NCI-H2227 (cell line): Measurements from ENCODE around the gene GNA12.

Experiments used
- DNase-seq: peaks from one replicate; lab custom pipeline; 2025; ENCODE audit not compliant: unreplicated experiment; lab: John Stamatoyannopoulos, UW

Gene GNA12, protein sequence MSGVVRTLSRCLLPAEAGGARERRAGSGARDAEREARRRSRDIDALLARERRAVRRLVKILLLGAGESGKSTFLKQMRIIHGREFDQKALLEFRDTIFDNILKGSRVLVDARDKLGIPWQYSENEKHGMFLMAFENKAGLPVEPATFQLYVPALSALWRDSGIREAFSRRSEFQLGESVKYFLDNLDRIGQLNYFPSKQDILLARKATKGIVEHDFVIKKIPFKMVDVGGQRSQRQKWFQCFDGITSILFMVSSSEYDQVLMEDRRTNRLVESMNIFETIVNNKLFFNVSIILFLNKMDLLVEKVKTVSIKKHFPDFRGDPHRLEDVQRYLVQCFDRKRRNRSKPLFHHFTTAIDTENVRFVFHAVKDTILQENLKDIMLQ

DNA sequence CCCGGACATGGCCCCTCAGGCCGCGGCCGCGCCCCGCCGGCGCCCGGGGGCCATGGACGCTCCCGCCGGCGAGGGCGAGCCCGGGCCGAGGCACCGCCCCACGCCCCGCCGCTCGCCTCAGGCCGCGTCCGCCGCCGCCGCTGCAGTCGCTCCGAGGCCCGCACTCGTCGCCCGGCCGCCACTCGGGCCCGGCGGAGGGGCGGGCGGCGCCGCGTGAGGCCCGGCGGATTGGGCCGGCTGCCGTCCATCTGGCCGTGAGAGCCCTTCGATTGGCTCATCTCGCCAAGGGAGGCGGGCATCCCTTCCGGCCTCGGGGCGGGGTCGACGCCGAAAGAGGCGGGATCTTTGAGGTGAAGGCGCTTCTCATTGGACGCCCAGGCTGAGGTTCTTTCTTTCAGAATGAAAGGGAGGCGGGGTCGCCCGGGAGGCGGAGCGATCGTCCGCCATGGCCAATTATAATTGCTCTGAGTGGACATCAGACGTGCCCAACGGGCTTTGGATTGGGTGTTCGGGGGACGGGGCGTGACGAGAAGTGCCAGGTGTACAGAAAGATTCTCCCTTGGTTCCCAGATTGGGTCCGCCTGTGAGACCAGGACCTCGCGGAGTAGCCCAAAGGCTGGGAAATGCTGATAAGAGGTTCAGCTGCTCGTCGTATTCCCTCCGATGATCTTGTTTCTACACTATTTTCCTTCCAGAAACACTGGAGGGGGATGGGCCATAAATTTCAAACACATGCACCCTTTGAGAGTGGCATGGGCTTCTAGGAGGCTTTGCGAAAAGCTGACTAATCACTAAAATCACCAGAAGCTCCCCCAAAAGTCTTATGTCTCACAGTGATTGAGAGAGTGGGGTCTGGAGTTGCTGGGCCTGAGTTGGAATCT is at the start of gene GNA12:
Gene GNA12 (minus strand): TSS at position 156 of the 881 bp plus-strand sequence. CDS start 147 bp downstream, at position 9.
- peak; percentile 99 for DNase-seq

DNA sequence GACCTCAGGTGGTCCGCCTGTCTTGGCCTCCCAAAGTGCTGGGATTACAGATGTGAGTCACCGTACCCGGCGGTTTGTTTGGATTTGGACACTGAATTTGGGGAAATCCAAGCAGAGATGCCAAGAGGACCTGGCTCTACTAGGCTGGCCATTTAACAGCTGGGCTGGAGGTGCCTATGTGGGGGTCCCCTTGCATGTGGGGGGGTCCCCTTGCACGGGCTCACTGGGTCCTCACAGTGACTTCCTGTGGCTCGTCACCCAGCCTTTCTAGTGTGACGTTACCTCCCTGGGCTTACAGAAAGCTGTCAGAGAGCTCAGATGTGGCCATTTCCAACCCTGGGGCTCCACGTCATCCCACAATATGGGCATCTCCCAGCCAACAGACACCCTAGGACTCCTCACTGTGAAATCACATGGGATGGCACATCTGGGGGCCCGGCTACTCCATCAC is 49.3 kb upstream of the GNA12 start:
- DNase-seq, result no peak

DNA sequence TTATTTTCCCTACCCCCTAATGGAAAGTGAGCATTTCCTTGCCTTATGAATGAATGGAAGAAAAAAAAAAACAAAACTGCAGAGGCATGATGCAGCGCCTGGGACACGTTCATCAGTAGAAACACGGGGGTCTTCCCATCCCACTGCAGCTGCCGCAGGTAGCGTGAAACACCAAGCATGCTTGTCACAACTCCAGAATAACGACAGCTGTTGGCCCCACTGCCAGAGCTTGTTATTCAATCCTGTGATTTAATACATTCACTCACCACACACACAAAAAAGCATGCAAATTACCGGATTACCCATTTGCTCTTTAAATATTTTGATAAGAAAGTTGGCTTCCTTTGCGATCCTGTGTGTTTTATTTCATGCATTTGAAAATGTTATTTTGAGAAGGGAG is 48.4 kb upstream of the GNA12 start:
- no peak for DNase-seq

DNA sequence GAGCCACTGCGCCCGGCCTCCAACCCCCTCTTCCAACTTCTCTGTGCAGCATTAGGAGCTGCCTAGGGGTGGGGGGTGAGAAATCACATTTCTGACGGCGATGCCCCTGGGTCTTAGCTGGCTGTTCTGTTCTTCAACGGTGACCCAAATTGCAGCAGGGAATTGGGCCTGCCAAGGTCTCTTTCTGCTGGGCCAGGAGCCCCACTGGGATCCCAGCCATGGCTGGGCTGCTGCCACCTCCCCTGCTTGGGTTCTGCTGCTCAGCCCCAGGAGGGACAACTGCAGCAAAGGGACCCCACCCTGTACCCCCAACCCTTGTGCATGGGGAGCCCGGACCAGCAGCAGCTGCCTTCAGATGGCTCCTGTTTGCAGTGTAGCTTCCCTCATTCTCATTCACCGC is 43.7 kb upstream of the GNA12 start:
- DNase-seq, result no peak

DNA sequence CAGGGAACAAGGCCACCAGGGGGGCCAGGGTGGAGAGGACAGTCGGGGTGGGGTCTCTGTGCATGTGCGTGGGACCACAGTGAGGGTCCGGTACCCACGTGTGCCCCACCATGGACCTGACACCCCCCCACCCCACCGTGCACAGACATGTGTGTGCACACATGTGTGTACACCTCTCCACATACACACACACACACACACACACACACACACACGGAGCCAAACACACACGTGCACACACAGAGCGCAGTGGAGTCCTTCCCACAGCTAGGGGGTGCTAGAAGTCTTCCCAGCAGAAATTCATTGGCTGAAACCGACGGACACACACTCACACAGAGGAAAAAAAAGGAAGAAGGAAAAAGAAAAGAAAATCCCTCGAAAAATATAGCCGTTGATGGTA is 42.8 kb upstream of the GNA12 start:
- DNase-seq, result peak; percentile 75

DNA sequence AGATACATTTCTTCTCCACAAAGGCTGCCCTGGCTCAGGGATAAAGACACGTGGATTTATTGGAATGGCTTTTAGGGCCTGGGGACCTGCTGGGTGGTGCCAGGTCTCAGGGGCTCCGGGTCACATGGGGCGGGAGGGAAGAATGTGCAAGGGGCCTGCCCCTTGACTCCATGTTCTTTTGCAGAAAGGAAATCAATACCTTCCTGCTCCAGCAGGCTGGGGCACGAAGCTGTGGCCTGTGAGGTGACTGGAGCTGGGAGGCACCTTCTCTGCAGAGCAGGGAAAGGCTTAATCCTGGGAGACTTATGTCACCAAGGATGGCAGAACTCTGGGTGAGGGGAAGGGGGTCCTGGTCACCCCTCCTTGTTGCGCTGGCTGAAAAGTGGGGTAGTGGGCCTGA is 42.3 kb upstream of the GNA12 start:
- no peak for DNase-seq

DNA sequence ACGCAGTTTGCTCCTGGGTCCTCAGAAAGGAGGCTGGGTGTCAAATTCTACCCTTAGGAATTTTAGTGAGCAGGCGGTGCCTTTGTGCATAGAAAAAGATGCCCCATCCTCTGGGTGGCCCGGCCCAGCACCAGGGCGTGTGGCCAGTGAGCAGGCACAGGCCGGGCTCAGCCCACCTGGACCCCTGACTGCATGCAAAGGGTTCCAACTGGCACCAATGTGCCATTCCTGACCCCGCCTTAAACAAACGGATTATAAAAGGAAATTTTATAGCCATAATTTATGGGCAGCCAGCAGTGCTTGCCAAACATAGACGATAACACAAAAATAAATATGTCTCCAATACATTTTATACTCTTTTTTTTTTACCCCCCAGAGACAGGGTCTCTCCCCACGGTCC is 40.1 kb upstream of the GNA12 start:
- no peak for DNase-seq

DNA sequence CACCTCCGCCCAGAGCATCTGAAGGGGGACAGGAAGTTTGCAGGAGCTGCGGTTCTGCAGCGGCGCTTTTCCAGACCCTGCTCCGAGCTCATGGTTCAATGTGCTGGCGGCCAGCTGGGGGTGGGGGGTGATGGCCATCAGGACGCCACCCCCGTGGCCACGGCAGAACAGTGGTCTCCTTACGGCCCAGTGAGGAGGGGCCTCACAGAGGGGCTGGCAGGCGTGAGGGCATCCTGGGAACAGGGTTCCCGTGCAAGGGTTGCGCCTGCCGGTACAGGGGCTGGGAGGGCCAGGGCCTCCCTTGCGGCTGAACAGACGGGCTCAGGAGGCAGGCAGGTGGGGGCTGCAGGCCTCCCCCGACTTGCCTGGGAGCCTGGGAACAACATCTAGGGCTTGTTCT is 39.0 kb upstream of the GNA12 start:
- no peak for DNase-seq

DNA sequence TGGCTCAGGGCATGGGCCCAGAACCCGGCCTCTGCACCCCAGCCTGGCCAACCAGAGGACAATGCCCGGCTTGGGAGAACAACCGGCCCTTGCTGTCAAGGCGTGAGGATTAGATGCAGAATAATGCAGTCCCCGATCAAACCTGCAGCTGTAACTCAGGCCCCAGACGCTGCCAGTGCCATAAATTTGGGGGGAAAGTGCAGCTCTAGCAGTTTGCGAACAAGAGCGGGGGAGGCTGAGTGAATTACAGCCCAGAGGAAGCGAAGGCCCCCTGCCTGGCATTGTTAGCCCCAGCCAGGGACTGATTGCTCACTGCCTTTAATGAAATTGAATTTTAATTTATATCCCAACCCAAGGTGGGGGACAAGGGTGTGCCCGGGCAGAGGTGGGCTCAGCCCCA is 38.0 kb upstream of the GNA12 start:
- DNase-seq, result no peak

DNA sequence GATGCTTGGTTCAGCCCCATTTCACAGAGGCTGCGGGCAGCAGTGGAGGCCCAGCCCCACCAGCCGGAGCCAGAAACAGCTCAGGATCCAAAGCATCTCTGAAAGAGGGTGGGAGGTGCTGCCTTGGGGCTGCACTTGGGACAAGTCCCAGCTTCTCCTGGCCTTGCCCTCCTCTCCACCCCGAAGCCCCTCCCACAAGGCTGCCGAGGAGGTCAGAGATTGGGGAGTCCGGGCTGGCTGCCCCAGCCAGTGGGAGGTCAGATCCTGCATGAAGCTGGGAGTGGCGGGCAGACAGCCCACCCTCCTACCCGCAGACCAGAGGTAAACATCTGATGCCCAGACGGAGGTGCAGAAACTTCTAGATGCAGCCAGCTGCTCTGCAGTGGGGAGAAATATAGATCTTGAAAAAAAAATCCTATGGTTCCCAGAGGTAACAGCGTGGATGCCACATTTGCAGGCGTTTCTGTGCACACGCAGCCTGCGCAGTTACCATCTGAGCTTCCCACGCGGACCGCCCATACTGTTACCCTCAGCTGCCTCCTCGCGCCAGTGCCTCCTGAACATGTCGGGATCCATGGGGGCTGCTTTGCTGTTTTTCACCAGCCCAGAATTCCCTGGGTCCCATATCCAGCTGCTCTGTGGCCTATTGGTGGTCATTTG is 36.9 kb upstream of the GNA12 start:
- no peak for DNase-seq

DNA sequence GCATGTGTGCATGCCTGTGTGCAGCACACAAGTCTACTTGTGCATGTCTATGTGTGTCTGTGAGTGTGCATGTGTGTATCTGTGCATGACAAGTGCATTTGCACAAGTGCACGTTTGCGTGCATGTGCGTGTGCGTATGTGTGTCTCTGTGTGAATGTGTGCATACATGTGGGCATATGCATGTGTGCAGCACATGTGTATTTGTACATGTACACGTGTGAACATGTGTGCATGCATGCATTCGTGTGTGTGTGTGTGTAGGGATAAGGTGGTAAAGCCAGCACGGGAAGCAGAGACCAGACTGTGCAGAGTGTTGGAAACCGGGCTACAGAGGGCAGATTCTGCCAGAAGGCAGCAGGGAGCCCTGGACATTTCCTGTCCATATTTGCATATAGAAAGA is 35.9 kb upstream of the GNA12 start:
- no peak for DNase-seq

DNA sequence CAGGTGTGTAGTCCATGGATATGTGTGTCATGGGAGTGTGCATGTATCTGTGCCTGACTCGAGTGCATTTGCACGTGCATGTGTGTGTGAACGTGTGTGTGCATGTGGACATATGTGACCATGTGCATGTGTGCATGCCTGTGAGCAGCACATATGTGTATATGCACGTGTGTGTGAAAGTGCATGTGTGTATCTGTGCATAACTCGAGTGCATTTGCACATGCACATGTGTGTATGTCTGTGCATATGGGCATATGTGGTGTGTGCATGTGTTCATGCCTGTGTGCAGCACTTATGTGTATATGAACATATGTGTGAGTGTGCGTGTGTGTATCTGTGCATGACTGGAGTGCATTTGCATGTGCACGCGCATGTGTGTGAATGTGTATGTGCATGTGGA is 35.2 kb upstream of the GNA12 start:
- DNase-seq, result no peak

DNA sequence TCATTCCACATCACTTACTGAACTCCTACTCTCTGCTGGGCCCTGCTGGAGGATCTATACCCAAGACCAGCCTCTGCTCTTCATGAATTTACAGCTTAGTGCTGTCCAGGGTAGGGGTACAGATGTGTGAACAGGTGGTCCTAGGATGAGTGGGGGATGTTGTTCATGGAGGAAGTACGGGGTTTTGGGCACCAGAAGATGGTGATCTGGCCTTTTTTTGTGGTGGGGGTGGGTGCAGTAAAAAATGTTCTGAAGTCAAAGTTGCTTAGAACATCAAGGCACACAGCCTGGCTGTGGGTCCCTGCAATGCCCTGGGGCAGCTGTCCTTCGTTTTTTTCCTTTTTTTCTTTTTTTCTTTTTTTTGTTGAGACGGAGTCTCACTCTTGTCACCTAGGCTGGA is 34.2 kb upstream of the GNA12 start:
- no peak for DNase-seq

DNA sequence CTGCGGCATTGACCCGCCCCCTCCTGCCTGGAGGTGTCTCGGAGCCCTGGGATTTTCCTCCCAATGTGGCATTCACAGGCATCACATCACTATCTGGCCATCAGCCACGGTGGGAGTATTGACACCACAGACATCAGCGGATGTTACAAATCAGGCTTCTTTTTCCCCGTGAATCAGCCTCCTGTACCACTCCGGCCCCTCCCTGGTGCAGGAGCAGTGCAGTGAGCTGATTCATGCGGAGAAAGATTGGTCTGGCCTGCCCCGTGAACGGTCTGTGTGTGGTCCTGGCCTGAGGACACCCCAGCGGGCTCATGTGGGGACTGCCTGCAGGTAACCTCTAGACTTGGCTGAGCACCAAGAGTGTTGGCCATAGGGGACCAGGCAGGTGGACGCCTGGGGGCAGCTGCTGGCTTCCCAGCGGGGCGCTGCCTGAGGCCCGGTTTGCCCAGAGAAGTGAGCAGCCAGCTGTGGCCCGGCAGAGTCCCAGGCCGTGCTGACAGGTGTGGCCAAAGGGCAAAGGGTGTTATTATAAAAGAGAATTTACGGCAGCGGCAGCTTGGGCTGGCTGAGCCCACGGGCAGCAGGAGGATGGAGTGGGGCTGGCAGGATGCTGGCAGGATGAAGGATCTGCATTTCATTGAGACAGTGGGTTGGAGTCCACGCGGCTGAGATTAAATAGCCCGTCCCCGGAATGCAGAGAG is 32.1 kb upstream of the GNA12 start:
- DNase-seq, result peak; percentile 43

DNA sequence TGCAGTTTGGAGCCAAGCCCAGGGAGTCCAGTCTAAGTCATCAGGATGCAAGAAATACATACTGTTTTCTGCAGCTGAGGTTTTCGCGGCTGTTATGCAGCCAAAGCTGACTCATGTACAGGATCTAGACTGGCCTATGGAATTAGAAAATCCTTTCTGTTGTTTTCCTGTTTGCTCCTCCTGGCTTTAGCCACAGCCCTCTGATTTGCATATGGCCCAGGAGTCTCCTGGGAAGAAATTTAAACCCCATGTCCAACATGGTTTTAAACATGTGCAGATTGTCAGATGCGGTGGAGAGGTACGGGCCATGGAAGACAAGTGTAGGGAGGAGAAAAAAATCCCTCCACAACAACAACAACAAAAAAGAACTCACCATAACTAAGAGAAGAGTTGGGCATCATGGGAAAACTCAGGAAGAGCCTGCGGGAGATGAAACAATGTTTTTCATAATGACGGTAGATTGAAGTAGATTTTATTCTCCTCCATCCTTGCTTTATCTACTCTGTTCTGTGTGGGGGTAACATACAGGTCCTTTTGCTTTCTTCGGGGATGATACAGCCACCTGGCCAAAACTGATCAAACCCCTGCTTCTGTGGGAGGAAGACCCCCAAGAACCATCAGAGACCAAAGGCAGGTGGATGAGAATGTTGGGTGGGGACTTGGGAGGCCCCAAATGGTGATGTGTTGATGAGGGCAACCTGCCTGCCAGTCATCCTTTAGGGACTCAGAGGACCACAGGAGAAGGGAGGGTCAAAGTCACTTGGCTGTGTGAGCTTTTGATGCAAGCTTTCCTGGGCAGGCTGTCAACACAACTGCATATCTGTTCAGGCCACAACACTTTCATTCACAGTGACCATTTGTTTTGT is 29.8 kb upstream of the GNA12 start:
- no peak for DNase-seq

DNA sequence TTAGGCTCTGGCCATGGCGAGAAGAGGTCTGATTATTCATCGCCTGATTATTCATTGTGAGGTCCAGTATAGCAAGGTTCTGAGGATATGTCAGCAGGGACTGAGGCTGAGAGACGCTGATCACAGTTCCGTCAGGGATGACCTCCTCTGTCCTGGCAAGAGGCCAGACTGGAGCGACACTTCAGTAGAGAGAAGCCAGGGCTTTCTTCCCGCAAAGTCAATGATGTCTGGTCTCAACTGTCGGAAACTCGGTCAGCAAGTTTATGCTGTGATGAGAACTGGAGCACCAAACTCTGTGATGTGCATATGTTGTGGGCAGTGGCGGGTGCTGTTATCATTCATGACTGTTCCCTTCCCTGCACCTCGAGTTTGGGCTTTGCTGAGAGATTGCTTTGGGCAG is 29.0 kb upstream of the GNA12 start:
- no peak for DNase-seq

DNA sequence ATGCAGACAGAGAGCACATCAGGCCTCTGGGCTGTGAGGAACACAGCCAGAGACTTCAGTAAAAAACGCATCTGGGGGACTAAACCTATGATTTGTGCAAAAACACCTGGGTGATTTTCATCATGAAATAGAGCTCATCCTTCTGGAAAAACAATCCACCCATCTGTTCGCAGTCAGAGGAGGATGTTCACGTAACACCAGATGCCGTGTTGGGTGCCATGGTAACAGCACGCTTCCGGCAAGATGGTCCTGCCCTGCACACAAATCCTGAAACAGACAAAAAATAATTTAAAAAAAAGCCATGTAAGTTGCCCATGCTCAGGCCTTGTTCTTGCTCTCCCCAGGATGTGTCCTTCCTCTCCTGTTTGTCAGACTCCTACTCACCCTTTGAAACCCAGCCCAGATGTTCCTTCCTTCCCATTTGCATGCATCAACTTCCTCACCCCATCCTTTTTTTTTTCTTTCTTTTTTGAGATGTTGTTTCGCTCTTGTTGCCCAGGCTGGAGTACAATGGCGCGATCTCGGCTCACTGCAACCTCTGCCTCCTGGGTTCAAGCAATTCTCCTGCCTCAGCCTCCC is 28.3 kb upstream of the GNA12 start:
- no peak for DNase-seq

DNA sequence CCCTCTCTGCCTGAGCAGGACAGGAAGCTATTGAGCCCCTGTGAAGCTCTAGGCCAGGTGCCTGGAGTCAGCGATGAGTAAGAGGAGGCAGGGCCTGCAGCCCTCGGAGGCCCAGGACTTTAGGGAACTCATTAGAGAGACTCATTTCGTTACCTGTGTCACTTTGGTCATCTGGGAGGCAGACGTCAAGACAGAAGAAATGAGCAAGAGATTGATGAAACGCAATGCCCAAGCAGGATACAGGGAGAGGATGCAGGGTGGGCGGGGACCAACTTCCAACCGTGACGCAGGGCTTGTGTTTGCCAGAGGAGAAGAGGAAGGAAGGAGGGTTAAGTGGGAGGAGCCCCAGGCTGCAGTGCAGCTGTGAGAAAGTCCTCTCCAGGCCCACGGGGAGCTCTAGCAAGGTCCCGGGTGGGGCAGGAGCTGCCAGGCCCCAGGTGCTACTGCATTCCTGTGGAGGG is 26.4 kb upstream of the GNA12 start:
- peak; percentile 27 for DNase-seq

DNA sequence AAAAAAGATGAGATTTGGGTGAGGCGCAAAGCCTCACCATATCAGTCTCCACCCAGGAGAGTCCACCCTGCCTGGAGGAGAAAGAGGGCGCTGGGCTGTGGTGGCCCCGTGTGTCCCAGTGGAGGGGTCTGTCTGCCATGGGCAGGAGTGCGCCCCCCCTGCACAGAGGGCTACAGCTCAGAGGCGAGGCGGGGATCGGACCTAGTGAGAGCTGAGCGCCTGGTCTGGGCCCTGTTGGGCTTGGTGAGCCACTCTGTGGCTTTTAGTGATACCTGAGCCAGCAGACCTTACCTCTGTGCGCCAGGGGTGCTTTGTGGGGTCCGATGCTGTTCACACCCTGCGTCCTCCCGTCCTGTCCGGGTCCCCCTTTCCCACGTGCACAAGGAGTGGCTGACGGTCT is 25.9 kb upstream of the GNA12 start:
- no peak for DNase-seq

DNA sequence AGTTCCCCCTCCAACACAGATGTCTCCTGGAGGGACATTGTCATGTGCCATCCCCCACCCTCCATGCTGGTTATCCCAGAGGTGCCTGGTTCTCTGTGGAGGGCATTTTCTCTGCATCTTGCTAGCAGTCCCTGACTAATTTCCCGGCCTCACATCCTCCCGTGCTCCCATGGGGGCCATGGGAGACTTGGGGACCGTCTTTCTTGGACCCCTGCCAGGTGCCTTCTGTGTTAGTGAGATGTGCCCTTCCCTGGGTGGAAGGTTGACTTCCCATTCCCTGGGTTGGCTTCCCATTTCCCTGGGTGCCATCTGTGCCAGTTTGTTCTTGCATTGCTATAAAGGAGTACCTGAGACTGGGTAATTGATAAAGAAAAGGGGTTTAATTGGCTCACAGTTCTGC is 22.5 kb upstream of the GNA12 start:
- DNase-seq, result no peak
